Measurements from ENCODE around the gene MARVELD1. TPM values are rescaled to one million over a fixed set of nuclear protein-coding genes. Genes with fewer than 3 reads are reported as not detected.

The MARVELD1 gene
- total and polyA plus RNA-seq, 12 donors: 2.8 to 11.9 (median 5.8) TPM

GRCh38 chr10:97724341-97724941 is 10.9 kb downstream of the MARVELD1 start:
- H3K27me3 ChIP-seq: no peaks in the 10 kb centered on the region
- intact Hi-C loops (cut with DNase I): no loop called here
- WGBS, 2 donors: 65 to 76% methylated on average over 5 of the region's 5 CpGs
- H3K4me3 ChIP-seq: no peak overlapping the region
- H3K27ac ChIP-seq: no peak overlapping the region
- no peaks in the 10 kb centered on the region for H3K9me3 ChIP-seq
- no peak for DNase-seq
- peak in 1 of 8 donors; percentile 43 for ATAC-seq
- H3K36me3 ChIP-seq: no peaks in the 10 kb centered on the region
- TF ChIP-seq CTCF (IDR thresholded peaks at IDR 0.05): no peak
- H3K4me1 ChIP-seq: peaks cover 0 to 10% (median 3%) of the 10 kb centered on the region in 9 donors

GRCh38 chr10:97726636-97727178 is 13.2 kb downstream of the MARVELD1 start:
- Histone ChIP-seq H3K27ac (peak overlapping the region in 2 of 10 donors; percentile 13 to 52), H3K36me3 (no peaks in the 10 kb centered on the region), H3K4me3 (peak overlapping the region in 2 of 10 donors; percentile 4 to 25), H3K27me3 (no peaks in the 10 kb centered on the region), H3K4me1 (peaks cover 0 to 10% (median 0%) of the 10 kb centered on the region in 9 donors), H3K9me3 (no peaks in the 10 kb centered on the region)
- ATAC-seq (peak in 7 of 8 donors; percentile 22 to 75 (median 48)), DNase-seq (no peak)
- intact Hi-C loops (cut with DNase I): no loop called here
- WGBS, 2 donors: 27 to 37% methylated on average over 8 of the region's 8 CpGs
- no peak for TF ChIP-seq CTCF (IDR thresholded peaks at IDR 0.05)

- intact Hi-C loops (cut with DNase I): no loop called here
- Histone ChIP-seq H3K27ac (no peak overlapping the region), H3K27me3 (no peaks in the 10 kb centered on the region), H3K9me3 (no peaks in the 10 kb centered on the region), H3K4me3 (no peak overlapping the region), H3K36me3 (no peaks in the 10 kb centered on the region), H3K4me1 (peaks cover 0 to 10% (median 0%) of the 10 kb centered on the region in 9 donors)
- ATAC-seq: no peak
- 94% methylated on average over 5 of the region's 5 CpGs for WGBS, 2 donors
- no peak for TF ChIP-seq CTCF (IDR thresholded peaks at IDR 0.05)
- DNase-seq: no peak
Measured at GRCh38 chr10:97729014-97729413, 15.5 kb downstream of the MARVELD1 start.

GRCh38 chr10:97731346-97732051 is 18.0 kb downstream of the MARVELD1 start:
- Histone ChIP-seq H3K27ac (no peak overlapping the region), H3K4me3 (no peak overlapping the region), H3K27me3 (no peaks in the 10 kb centered on the region), H3K9me3 (no peaks in the 10 kb centered on the region), H3K4me1 (peaks cover 0 to 10% (median 1%) of the 10 kb centered on the region in 9 donors), H3K36me3 (no peaks in the 10 kb centered on the region)
- DNase-seq (peak in 1 of 2 donors; percentile 79), ATAC-seq (peak in 7 of 8 donors; percentile 62 to 77 (median 74))
- 60 to 66% methylated on average over 9 of the region's 9 CpGs for WGBS, 2 donors
- intact Hi-C loops (cut with DNase I): loop anchor here in 9 of 10 donors (1.0 to 5.0 kb wide), 11 partner anchors 19 to 55 kb away; partner anchors contain the start of gene MARVELD1 (in 1 of the 9)
- peak; percentile 52 to 94 (median 84) for TF ChIP-seq CTCF (IDR thresholded peaks at IDR 0.05)
